Stomach (tissue), 4 donors: ENCODE data around the gene LGI2.

Experiments
- CTCF ChIP-seq, 7 experiments: fragments of 450-650 bp in 4 of 7; fragments of 200-600 bp in 3 of 7; sonication (generic) in 3 of 7; IDR thresholded peaks; one replicate each; pipeline ENCODE4 v1.5.1; 2016 to 2019; ENCODE audit warnings: antibody characterized with exemption in 7 of 7, control low read depth in 2 of 7, mild to moderate bottlenecking in 1 of 7
- POLR2A ChIP-seq, 4 donors: fragments of 450-650 bp; IDR thresholded peaks; one replicate each; pipeline ENCODE4 v1.6.1; 2016; ENCODE audit warnings: antibody characterized with exemption in 4 of 4, control low read depth in 2 of 4, mild to moderate bottlenecking in 1 of 4, moderate library complexity in 1 of 4
- POLR2AphosphoS5 ChIP-seq, 3 donors: sonication (generic); formaldehyde crosslinking; IDR thresholded peaks; one replicate each; pipeline ENCODE4 v1.6.1; 2016; ENCODE audit warnings: antibody characterized with exemption in 3 of 3

DNA sequence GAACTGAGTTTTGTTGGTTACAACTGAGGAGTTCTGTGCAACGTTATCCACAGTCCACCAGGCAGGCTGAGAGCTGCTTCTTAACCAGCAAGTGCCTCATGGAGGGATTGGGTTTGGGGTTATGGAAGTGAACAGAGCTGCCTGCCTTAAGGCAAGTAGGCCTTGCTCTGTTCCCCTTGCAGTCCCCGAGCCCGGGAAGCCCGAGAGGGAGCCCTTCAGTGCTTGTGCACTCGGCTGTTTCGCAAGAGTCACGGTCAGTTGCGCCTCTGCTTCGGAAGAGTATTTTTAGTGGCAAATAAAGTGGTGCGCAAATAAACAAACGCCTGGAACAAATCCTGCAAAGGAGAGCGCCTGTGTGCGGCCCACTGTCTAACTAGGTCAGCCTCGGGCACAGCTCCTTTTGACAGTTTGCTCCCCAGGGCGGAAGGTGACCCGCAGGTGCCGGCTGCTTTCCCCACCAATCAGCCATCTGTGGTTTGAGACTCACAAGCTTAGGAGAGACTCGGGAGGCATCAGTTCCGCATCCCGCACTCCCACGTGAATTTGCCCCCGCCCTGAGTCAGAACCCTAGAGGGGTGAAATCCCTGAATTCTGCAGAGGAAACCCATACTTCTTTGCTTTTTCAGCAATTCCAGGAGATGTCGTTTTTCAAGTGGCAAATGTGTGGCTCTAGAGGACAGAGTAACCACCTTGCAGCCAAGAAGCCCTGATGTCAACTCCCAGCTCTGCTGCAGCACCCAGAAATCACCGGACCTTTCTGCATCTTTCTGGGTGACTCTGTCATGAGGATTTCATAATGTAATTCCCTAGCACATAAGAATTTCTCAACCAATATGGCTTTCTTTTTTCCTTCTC lies 56.8 kb downstream of the LGI2 start:
- TF ChIP-seq CTCF (IDR thresholded peaks at IDR 0.05) (no peak), POLR2A (IDR thresholded peaks at IDR 0.05) (no peak), POLR2AphosphoS5 (IDR thresholded peaks at IDR 0.05) (no peak)
